Measurements from ENCODE around the gene EIF3A.
"Not testable (repeated sequence)": the region's sequence is repeated elsewhere in the genome, so short reads cannot be mapped to it uniquely, and the experiment has no call there.

EIF3A gene, protein sequence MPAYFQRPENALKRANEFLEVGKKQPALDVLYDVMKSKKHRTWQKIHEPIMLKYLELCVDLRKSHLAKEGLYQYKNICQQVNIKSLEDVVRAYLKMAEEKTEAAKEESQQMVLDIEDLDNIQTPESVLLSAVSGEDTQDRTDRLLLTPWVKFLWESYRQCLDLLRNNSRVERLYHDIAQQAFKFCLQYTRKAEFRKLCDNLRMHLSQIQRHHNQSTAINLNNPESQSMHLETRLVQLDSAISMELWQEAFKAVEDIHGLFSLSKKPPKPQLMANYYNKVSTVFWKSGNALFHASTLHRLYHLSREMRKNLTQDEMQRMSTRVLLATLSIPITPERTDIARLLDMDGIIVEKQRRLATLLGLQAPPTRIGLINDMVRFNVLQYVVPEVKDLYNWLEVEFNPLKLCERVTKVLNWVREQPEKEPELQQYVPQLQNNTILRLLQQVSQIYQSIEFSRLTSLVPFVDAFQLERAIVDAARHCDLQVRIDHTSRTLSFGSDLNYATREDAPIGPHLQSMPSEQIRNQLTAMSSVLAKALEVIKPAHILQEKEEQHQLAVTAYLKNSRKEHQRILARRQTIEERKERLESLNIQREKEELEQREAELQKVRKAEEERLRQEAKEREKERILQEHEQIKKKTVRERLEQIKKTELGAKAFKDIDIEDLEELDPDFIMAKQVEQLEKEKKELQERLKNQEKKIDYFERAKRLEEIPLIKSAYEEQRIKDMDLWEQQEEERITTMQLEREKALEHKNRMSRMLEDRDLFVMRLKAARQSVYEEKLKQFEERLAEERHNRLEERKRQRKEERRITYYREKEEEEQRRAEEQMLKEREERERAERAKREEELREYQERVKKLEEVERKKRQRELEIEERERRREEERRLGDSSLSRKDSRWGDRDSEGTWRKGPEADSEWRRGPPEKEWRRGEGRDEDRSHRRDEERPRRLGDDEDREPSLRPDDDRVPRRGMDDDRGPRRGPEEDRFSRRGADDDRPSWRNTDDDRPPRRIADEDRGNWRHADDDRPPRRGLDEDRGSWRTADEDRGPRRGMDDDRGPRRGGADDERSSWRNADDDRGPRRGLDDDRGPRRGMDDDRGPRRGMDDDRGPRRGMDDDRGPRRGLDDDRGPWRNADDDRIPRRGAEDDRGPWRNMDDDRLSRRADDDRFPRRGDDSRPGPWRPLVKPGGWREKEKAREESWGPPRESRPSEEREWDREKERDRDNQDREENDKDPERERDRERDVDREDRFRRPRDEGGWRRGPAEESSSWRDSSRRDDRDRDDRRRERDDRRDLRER (N-terminal part only)

DNA sequence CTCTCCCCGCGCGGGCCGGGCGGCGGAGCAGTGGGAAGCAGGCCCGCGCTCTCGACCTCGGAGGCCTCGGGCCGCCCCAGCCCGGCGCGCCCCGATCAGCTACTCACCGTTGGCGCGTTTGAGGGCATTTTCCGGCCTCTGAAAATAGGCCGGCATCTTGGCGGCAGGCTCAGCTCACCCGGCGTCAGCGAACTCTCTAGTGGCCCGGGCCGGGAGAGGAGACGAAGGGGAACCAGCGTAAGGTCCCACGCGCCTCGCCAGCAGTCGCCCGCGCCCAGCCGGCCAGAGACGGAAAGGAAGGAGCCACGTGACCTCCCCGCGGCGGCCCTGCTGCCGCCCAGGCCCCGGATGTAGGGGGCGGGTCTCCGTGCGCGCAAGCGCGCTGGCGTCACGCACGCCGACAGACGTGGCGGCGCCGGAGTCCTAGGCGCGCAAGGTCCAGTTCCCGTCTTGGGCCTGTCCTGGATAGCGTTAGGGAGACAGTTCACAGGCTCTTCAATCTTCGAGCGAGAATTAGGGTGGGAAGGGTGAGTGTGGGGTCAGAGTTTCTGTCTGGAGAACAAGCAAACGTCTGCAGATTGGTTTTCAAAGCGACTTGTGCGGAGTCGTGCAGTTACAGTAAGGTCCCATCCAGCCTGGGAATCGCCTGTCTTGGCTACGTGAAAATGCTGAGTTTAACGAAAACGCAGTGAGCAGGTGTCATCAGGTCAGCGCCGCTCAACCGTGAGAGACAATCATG lies at the start of gene EIF3A:
TSS of gene EIF3A (minus strand) at position 297 of the 739 bp plus-strand sequence. CDS start at position 156, 141 bp downstream.
- DNase-seq (ENCODE audit: low read depth, low spot score) = peak; percentile 98

DNA sequence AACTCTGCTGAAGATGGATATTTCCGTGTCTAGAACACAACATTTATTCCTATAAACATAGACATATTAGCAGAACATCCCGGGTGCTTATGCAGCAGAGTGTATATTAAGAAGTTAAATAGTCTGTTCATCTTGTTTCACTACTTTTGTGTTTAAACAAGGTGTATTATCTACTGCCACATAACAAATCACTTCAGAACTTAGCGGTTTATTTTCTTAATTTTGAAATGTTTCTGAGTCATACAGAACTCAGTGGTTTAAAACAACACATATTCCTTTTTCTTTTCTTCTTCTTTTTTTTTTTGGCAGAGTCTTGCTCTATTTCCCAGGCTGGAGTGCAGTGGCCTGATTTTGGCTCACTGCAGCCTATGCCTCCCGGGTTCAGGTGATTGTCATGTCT lies 49.1 kb upstream of the EIF3A start:
- no peak for DNase-seq (ENCODE audit: low read depth, low spot score)

DNA sequence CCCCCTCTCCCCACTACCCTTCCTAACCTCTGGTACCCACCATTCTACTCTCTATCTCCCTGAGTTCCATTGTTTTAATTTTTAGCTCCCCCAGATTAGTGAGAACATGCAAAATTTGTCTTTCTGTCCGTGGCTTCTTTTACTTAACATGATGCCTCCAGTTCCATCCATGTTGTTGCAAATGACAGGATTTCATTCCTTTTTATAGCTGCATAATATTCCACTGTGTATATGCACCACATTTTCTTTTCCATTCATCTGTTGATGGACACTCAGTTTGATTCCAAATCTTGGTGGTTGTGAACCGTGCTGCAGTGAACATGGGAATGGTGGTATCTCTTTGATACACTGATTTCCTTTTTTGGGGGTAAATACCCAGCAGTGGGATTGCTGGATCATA lies 45.3 kb upstream of the EIF3A start:
- no peak for DNase-seq (ENCODE audit: low read depth, low spot score)

DNA sequence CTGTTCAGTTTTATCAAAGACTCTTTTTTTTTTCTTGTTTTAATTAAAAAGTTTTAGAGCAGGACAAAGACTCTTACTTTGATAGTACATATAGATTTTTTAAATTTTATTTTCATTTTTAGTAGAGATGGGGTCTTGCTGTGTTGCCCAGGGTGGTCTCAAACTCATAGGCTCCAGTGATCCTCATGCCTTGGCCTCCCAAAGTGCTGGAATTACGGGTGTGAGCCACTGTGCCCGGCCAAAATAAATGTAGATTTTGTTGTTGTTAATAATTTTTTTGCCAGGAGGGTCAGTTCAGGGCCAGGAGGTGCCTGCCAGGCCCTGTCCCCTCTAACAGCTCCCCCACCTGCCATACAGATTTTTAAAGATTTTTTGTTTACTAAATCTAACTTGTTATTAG lies 40.3 kb upstream of the EIF3A start:
- no peak for DNase-seq (ENCODE audit: low read depth, low spot score)

DNA sequence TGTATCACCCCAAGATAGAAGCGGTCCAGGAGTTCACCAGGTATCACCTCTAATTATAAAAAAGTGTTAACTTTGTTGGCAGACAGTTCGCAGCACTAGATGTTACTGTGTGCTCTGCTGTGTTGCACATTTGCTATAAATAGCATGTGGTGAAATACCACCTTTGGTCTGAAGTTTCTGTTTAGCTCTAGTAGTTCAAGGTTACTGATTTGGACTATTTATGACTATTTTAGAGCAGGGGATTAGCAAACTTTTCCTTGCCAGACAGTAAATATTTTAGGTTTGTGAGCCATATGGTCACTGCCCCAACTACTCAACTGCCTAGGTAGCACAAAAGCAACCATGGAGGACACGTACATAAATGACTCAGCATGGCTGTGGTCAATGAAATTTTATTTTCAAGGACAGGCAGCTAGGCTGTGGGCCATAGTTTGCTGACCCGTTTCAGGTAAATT lies 39.8 kb upstream of the EIF3A start:
- peak; percentile 49 for DNase-seq (ENCODE audit: low read depth, low spot score)

DNA sequence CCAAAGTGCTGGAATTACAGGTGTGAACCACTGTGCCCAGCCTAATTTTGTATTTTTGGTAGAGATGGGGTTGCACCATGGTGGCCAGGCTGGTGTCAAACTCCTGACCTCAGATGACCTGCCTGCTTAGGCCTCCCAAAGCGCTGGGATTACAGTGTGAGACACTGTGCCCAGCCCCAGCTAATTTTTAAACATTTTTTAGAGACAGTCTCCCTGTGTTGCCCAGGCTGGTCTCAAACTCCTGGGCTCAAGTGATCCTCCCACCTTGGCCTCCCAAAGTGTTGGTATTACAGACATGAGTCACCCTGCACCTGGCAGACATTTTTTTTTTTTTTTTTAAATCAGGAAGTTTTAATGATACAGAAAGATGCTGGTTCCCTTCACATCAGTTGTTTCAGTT lies 38.8 kb upstream of the EIF3A start:
- no peak for DNase-seq (ENCODE audit: low read depth, low spot score)

DNA sequence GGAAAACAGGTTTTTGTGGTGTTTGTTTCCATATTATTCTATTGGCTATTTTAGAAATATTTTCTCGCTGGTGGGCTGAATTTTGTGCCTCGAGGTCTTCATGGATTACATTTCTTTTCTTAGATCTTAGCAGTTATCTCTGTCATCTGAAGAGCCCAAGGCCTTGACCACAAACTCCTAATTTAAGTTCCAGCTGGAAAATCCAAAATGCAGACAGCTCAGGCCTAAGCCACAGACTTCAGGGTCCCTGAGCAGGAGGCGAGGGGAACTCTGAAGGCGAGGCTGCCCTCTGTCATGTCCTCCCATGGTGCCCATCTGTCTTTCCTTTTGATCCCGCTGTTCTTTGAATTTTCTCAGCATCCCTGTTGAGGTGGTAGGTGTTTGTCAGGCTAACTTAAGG lies 37.6 kb upstream of the EIF3A start:
- DNase-seq (ENCODE audit: low read depth, low spot score) = no peak

DNA sequence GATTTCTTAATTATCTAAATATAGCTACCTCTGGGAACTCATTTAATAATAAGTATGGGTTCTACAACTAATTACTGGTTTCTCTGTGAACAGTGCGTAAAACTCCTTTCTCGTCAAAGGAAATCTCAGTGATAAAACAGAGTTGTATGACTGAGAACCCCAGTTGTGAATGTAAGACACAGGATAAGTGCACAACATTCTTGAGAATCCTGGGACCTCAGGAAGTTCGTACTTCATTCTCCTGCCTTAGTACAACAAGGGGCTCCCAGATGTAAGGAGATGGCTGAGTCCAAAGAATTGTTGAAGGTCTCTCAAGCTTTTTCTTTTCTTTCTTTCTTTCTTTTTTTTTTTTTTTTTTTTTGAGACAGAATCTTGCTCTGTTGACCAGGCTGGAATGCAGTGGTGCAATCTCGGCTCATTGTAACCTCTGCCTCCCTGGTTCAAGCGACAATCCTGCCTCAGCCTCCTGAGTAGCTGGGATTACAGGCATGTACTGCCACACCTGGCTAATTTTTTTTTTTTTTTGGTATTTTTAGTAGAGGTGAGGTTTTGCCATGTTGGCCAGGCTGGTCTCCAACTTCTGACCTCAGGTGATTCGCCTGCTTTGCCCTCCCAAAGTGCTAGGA lies 35.8 kb upstream of the EIF3A start:
- no peak for DNase-seq (ENCODE audit: low read depth, low spot score)

DNA sequence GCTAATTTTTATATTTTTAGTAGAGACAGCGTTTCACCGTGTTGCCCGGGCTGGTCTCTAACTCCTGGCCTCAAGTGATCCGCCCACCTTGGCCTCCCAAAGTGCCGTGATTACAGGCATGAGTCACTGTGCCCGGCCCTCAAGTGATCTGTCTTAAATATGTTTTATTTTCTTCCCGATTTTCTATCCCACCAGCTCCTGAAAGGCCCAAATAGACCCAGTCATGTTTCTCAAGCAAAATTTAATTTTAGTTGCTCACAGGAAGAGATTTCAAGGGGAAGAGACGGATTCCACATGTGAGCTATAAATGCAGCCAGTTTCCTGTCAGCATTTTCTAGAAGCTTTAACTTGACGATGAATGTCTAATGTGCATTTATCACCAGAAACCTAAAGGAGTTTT lies 35.3 kb upstream of the EIF3A start:
- no peak for DNase-seq (ENCODE audit: low read depth, low spot score)

DNA sequence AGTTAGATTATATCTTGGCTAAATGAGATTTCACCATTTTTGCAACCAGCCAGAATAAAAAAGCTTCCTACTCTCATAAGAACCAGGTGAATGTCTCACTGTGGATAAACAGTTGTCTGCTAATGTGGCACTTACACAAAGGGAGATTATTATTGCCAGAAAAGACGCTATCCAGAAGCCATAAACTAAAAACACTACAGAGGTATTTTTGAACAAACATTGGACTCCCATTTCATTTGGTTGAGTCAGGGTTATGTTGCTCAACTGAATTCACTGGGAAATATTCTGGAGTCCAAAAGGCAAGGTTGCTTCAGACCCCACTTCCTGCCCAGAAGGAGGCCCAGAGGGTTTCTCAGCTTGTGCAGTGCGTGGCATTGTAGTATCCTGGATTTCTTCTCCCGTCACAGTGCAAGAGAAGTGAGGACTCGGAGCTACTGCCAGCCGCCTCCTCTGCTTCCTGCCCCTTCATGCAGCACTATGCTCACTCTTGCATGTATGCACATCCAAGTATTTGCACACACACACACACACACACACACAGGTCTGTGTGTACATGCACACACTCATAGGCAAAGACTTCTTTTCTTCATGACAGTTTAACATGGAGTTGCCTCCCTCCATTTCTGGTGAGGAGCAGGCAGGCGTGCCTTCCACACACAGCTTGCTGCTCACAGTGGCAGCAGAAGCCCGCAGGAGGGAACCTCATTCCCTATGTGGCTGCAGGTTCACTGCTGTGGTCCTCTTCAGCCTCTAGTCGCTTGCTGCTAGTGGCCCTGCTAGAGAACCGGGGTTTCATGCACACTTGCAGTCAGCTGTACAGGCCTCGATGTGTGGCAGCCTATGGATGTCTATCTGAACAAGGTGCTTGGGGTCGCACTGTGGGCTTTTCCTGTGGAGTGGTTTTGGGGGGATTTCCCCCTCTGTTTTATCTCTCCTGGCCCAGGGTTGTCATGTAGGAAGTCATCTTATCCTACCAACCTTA lies 33.4 kb upstream of the EIF3A start:
- peak; percentile 30 for DNase-seq (ENCODE audit: low read depth, low spot score)

DNA sequence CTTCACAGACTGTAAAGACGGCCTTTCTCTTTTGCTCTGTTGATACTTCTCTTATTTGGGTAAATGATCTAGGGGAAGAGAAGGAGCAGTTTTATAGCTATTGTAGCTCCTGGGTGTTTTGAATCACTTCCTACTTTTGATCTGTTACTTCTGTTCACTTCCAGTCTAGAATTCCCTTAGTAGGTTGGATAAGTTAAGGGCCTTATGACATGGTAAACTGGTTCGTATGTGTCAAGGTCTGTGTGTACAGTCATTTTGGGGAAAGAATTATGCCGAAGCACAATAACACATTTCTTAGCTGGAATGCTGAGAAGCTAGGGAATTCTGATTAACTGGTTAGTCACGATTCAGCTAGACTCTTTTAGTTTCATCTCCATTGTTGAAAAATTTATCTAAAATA lies 31.4 kb upstream of the EIF3A start:
- peak; percentile 59 for DNase-seq (ENCODE audit: low read depth, low spot score)

DNA sequence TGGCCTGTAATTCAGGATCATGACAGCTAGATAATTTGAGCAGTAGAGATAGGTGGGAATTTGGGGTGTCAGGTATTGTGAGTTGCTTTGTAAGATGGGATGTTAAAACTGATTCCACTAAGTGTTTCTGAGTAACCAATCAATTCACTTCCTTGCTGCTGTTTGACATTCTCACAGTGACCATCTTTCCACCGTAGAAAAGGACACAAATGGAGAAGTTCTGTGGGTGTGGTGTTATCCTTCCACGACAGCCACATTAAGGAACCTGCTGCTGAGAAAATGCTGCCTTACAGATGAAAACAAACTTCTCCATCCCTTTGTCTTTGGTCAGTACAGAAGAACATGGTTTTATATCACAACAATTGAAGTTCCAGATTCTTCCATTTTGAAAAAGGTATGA lies 27.2 kb upstream of the EIF3A start:
- DNase-seq (ENCODE audit: low read depth, low spot score) = not testable (repeated sequence)

DNA sequence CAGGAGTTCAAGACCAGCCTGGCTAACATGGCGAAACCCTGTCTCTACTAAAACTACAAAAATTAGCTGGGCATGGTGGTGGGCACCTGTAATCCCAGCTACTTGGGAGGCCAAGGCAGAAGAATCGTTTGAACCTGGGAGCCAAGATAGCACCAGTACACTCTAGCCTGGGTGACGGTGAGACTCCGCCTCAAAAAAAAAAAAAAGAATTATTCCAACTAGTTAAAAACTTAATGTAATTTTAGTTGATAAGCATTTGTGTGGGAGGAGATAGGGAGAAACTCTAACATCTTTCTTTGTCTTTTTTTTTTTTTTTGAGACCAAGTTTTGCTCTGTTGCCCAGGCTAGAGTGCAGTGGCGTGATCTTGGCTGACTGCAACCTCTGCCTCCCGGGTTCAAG lies 26.5 kb upstream of the EIF3A start:
- DNase-seq (ENCODE audit: low read depth, low spot score) = not testable (repeated sequence)

DNA sequence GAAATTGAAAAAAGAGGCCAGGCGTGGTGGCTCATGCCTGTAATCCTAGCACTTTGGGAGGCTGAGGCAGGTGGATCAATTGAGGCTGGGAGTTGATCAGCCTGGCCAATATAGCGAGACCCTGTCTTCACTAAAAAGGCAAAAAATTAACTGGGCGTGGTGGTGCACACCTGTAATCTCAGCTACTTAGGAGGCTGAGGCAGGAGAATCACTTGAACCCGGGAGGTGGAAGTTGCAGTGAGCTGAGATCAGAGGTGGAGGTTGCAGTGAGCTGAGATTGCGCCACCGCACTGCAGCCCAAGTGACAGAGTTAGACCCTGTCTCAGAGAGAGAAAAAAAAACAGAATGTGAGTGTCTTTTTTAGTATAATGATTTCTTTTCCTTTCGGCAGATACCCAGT lies 25.3 kb upstream of the EIF3A start:
- DNase-seq (ENCODE audit: low read depth, low spot score) = not testable (repeated sequence)

DNA sequence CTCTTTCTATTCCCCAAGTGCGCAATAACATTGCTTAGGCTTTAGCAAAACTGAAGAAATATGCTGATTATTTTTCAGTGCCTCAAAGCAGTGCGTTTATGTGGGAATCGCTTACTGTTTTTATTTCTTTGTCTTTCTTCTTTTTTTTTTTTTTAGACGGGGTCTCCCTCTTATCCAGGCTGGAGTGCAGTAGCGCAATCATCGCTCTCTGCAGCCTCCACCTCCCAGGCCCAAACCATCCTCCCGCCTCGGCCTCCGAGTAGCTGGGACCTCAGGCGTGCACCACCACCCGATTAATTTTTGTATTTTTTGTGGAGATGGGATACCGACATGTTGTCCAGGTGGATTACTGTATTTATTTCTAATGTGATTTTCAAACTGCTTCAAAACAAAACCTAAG lies 24.5 kb upstream of the EIF3A start:
- DNase-seq (ENCODE audit: low read depth, low spot score) = no peak

DNA sequence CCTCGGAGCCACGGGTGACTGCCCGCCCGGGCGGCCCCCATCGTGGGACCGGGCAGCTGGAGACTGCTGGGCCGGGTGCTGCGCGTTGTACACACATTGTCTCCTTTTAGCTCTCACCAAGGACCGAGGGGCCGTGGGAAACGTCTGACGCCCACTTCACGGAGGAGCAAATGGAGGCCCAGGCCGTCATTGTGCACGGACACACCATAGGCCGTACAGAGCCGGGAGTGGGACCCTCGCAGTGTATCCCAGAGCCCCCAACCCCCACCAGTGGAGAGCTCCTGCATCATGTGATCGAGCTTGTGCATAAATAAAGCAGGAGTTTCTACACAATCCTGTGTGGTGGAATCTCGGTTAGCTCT lies 24.0 kb upstream of the EIF3A start:
- DNase-seq (ENCODE audit: low read depth, low spot score) = no peak

DNA sequence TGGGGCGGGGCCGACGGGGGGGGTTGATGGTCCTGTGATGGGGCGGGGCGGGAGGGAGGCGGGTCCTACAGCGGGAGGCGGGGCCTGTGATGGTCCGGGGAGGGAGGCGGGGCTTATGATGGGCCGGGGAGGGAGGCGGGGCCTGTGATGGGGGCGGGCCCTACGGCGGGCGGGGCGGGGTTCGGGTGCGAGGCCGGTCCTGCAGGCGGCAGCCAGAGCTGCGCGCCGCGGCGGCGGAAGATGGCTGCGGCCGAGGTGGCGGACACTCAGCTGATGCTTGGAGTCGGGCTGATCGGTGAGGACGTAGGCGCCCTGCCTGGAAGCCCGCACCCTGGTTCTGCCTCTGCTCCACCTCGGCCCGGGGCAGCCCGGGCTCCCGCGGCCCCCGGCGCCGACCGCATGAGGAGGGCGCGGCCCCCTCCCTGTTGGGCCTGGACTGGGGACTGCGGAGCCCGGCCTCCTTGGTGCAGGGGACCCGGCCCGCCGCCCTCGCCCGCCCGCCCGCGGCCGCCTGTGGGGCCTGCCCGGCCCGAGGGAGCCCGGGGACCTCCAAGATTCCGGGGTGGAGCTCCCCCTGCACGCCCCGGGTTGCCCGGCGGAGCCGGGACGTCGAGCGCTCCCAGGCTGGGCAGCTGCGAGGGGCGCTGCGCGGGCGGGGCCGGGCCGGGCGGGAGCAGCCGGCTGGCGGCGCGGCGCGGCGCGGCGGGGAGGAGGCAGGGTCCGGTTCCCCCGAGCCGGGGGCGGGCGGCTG lies 23.5 kb upstream of the EIF3A start, which contains the start of gene DENND10:
TSS of gene DENND10 (plus strand) at position 211 of the 751 bp plus-strand sequence. CDS start at position 241, 30 bp downstream.
- peak; percentile 93 for DNase-seq (ENCODE audit: low read depth, low spot score)

DNA sequence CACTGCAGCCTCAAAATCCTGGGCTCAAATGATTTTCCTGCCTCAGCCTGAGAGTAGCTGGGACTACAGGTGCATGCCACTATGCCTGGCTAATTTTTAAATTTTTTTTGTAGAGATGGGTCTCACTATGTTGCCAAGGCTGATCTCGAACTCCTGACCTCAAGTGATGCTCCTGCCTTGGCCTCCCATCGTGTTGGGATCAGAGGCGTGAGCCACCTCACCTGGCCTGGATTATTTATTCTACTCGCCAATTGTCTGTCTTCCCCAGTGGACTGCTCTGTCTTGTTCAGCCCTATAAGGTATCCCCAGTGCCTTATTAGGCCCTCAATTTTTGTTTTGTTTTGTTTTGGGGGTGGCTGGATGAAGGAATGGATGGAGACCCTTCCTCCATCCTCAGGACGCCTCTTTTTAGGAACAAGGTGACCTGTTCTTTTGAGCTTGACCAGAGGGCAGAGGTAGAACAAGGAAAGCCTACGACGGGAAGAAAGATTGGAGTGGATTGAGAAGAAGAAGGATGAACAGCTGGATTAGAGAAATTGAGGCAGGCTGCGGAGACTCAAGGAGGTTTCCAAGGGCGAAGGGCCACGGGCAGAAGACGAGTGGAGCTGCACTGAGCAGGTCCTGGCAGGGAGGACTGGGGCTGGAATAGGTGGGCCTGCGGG lies 22.8 kb upstream of the EIF3A start:
- DNase-seq (ENCODE audit: low read depth, low spot score) = no peak

Data from astrocyte of the hippocampus (primary cell).